ENCODE results near the gene CALM3.
"Not testable (repeated sequence)": the region's sequence is repeated elsewhere in the genome, so short reads cannot be mapped to it uniquely, and the experiment has no call there.

CALM3 gene

GRCh38 chr19:46616631-46617322 lies 15.6 kb downstream of the CALM3 start:
- DNase-seq = no peak

GRCh38 chr19:46617601-46618000 lies 16.5 kb downstream of the CALM3 start:
- DNase-seq = no peak

- DNase-seq = no peak
These were observed 17.6 kb downstream of the CALM3 start for GRCh38 chr19:46618670-46619231.

GRCh38 chr19:46620267-46620666 lies 19.1 kb downstream of the CALM3 start:
- no peak for DNase-seq

DNA sequence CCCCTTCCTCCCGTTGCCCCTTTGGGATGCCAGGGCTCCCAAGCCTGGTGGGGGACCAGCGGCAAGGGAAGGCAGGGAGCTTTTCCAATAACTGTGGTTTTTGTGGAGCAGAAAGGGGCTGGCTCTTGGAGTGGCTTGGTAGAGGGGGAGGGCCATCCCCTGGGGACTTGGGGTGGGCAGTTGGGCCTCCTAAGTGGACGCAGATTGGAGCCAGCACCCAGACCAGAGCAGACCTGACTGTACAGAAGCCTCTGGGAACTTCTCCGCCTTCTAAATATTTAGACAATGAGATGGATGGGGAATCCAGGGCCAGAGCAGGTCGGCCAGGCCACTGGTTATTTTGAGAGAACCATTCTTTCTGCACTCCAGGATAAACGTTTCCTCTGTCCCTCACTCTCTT lies 19.6 kb downstream of the CALM3 start:
- no peak for DNase-seq

DNA sequence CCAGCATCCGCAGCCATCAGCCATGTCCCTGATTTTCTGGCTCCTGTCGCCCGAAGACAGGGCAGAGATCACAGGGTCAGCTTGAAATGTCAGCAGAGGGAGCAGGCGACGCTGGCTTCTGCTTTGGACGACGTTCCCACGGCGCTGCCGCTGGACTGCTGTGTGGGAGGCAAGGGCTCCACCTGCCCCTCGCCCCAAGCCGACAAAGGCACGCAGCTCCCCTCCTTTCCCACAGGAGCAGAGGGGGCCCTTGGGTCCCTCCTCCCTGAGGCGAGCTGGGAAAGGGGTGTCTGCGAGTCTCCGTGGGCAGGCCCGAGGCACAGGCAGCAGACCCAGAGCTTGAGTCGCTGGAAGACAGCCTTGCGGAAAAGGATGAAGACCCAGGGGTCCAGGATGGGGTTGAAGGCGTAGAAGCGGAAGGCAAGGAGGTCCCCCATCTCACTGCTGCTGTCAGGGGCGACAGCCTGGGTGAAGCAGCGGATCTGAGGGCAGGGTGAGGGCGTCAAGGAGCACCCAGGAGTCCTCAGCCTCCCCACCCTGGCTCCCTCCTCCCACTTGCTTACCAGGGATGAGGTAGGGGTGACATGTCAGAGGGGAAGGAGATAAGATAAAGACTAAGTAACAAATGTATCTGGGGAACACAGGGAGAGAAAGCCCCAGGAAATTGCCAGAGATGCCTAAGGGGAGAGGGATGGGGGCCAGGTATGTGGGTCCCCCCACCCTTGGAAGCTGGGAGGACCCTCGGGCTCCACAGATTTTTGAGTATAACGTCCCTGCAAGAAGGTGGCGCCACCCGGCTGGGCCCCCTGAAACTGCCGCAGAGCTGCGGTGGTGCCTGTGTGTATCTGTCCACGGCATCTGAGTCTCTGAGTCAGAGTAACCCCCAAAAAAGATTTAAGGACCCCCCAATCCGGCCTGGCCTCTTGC lies 20.3 kb downstream of the CALM3 start:
- no peak for DNase-seq

DNA sequence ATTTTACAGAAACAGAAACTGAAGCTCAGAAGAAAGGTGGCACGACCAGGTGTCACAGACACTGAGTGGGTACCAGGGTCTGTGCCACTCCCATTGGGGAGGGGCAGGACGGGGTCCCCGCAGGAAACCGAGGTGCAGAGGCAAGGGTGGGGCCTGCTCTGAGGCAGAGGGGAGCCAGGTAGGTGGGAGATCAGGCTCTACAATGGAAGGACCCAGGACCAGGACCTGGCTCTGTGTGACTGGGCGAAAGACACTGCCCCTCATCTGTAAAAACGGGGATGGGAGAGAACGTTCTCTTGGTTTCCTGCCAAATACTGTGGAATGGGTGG lies 21.0 kb downstream of the CALM3 start:
- DNase-seq = no peak

GRCh38 chr19:46623915-46624502 lies 22.9 kb downstream of the CALM3 start:
- no peak for DNase-seq

DNA sequence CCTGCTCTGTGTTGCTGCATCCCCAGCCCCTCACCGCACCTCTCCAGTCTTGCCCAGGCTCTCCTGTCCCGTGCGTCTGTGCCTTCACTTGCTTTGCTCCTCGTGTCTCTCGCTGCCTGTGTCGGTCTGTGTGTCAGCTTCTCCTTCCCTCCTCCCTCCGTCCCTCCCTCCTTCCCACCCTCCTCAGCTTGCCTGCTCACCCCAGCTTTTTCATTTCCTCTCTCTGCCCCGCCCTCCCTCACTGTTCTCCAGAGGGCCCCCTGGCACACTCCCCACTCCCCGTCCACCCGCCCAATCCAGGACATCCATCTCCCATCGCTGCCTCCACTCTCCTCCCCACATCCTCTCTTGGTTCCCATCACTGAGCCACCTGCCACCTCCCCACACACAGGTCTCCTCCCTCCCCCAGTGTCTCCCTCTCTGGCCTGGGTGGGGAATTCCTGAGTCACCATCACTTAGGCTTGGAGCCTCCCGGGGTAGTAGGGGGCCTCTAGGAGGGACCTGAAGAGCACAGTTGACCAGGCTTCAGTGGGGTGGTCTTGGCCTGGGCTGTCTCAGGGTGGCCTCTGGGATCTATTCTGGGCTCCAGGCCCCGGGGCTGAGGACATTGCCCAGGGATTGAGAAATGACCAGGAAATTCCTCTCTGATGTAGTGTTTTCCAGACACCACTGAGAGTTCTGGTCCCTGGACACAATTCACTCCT lies 24.0 kb downstream of the CALM3 start, which contains the start of gene PTGIR:
Gene PTGIR (minus strand): TSS at position 132 of the 704 bp plus-strand sequence. CDS start 864 bp downstream, outside the sequence.
- DNase-seq = no peak

DNA sequence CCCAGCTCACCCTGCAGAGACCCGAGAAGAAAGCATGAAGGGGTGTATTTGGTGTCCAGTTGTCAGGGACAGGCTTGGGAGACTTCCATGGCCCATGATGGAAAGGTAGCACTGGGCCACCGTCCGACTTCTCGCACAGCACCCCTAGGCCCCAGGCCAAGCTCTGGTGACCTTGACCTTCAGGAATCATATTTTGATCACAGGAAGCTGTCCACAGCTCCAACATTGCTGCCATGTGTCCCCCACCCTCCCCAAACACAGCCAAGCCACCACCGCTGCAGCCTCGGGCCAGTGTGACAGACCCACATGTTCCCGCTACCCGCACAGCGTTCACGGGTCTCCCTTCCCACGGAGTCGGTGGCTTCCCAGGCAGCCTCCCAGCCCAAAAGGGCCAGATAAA lies 24.6 kb downstream of the CALM3 start:
- DNase-seq = no peak

GRCh38 chr19:46626446-46626845 lies 25.3 kb downstream of the CALM3 start:
- DNase-seq = no peak

GRCh38 chr19:46628970-46629369 lies 27.8 kb downstream of the CALM3 start:
- not testable (repeated sequence) for DNase-seq

DNA sequence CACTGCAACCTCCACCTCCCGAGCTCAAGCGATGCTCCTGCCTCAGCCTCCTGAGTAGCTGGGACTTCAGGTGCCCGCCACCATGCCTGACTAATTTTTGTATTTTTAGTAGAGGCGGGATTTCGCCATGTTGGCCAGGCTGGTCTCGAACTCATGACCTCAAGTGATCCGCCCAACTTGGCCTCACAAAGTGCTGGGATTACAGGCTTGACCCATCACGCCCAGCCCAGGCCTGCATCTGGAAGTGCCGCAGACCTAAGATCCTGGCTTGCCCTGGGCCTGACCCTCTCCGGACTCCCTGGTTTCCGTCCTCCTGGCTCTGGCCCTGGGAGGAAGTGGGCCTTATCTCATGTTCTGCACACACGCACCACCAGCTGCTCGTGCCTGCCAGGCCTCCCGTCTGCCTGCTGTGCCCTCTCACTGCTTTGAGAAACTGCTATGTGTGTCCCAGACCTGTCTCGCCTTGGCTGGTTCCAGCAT lies 28.5 kb downstream of the CALM3 start:
- DNase-seq = no peak

GRCh38 chr19:46630586-46631205 lies 29.6 kb downstream of the CALM3 start:
- DNase-seq = no peak

DNA sequence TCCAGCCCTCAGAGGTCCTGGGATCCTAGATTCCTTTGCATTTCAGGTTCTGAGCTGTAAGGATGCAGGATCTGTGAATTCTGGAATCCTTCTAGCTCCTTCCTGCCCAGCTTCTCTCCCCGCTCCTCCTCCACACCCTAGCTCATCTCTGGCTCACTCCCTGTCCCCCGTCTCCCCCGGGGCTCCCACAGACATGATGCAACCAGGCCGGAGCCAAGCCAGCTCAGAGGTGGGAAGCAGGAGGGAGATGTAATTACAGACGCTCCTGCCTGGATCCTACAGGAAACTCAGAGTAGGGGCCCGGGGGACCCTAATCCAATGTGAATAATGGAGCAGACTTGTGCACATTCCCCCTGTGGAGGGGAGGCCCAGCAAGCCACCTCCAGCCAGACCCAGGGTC lies 30.4 kb downstream of the CALM3 start:
- no peak for DNase-seq

DNA sequence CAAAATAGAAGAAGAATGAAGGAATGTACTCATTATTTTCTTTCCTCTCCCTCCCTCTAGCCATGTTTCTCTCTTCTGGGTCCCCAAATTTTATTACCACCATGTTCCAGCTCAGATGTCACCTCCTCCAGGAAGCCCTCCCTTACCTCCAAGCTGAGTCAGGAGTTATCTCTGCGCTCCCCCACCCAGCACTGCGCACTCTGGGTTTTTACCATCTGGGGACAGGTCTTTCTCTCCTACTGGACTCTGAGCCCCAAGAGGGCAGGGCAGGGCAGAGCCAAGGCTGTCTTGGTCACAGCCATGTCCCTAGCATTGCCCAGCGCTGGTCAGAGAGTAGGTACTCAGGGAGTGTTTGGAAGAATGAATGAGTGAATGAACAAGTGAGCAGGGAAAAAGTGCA lies 32.0 kb downstream of the CALM3 start:
- DNase-seq = no peak

DNA sequence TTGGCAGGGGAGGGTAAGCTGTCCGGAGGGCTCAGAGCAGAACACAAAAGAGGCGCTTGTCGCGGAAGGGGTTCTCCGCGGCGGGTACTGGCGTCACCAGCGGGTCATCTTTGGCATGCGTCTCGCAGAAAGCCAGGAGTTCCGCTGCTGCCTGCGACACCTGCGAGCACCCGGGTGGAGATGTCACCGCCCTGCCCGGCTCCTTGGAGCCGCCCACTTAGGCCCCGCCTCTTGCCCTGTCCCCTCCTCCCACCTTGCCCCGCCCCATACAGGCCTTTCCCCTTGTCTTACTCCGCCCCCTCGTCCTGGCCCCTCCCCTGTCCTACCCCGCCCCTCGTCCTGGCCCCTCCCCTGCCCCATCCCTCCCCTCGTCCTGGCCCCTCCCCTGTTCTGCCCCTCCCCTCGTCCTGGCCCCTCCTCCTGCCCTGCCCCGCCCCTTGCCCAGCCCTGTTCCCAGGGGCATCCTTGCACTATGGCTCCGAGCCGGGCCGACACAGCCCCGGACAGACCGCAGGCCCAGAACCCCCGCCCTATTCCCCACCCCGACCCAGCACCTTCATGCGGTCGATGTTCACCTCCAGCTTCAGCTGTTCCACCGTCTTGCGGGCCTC lies 33.0 kb downstream of the CALM3 start:
- peak; percentile 92 for DNase-seq

DNA sequence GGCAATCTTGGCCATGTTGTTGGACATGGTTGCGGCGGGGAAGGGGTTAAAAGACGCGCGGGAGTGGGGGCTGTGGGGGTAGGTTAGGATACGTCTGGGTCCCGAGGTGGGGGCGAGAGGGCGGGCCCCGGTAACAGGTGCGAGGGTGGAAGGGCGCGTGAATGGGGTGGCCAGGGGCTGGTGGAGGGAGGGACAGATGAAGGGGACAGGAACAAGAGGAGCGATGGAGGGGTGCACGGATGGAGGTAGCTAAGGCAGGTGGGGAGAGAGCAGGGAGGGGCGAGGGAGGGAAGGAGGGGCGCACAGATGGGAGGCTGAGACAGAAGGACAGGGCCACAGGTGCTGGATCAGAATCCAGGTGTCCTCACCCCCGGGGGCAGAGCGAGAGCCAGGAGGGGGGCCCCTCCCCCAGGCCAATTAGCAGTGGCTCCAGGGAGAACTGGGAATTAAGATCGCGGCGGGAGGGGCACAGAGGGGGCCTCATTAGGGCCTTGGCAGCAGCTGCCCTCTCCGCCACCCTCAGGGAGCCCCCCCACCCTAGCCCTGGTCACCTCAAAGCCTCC lies 33.6 kb downstream of the CALM3 start:
- no peak for DNase-seq

GRCh38 chr19:46635920-46636761 lies 35.0 kb downstream of the CALM3 start, which contains the start of gene GNG8:
Gene GNG8 (minus strand): TSS chr19:46636202. CDS start chr19:46634682, 1,520 bp downstream.
- no peak for DNase-seq

- DNase-seq = no peak
These were observed 36.1 kb downstream of the CALM3 start for GRCh38 chr19:46637224-46637623.

Measured in activated CD8-positive, alpha-beta memory T cell treated with anti-CD3 and anti-CD28 coated beads, Interleukin-2, amount 50 U/mL, for 4 hours (primary cell).